H1 (cell line): ENCODE results near the gene TADA2B. TPM values are rescaled to one million over a fixed set of nuclear protein-coding genes. Genes with fewer than 3 reads are reported as not detected.

ENCODE experiments used
- ATF2 ChIP-seq: IDR thresholded peaks from 2 replicates; pipeline ENCODE4 v1.6.1; 2012; ENCODE audit warnings: low read length, inconsistent platforms
- BRCA1 ChIP-seq: IDR thresholded peaks from 2 replicates; pipeline ENCODE4 v1.6.1; 2012; ENCODE audit warnings: low read depth, low read length, improper control_type of control experiment
- CBX5 ChIP-seq: fragments of 300-800, 300-1000 bp; sonication (generic); IDR thresholded peaks from 2 replicates; pipeline ENCODE4 v1.7.1; 2016; ENCODE audit warnings: antibody characterized with exemption, low read length, low read depth
- CHD7 ChIP-seq: fragments of 300-600 bp; sonication (generic); IDR thresholded peaks from 2 replicates; pipeline ENCODE4 v1.7.1; 2012; ENCODE audit warnings: low read length, moderate library complexity, mild to moderate bottlenecking, inconsistent platforms; ENCODE audit not compliant: insufficient replicate concordance
- RNF2 ChIP-seq: fragments of 200-900, 300-1000 bp; sonication (generic); IDR thresholded peaks from 2 replicates; pipeline ENCODE4 v1.7.1; 2016; ENCODE audit warnings: borderline replicate concordance, low read depth, mild to moderate bottlenecking, antibody characterized with exemption, low read length; ENCODE audit not compliant: poor library complexity, severe bottlenecking; ENCODE audit errors: missing control alignments
- SIRT6 ChIP-seq: IDR thresholded peaks from one replicate; pipeline ENCODE4 v1.7.1; 2012; ENCODE audit warnings: low read length, inconsistent platforms
- SRF ChIP-seq: IDR thresholded peaks from 2 replicates; pipeline ENCODE4 v1.6.1; 2011; ENCODE audit warnings: mild to moderate bottlenecking, low read depth, low read length, moderate library complexity
- polyA plus RNA-seq, 7 experiments: library from polyadenylated mRNA; depleted of rRNA in 3 of 7; stranded (reverse) in 5 of 7; unstranded in 2 of 7; fragments of >200 nt in 5 of 7; fragments of 200-250 nt in 2 of 7; gene quantifications; 1 replicate in 5 of 7; 2 replicates in 1 of 7; 4 replicates in 1 of 7; pipeline versions ENCODE4 v1.2.1 to v1.2.3, GENCODE V29; 2011 to 2013; ENCODE audit warnings: missing spikeins in 2 of 7, mixed read lengths in 2 of 7
- total RNA-seq: library from RNA; stranded (reverse); fragmentation: NEBNext Ultra II Directional; extraction: Animal tissue kit (Norgen Biotek cat#: 25700); gene quantifications from 2 replicates; pipeline ENCODE4 v1.2.1, GENCODE V29; 2021

Gene TADA2B
- total and polyA plus RNA-seq, 2 of the 8 experiments (the other 6 are each of a cell fraction or from before 2014, with no cell fraction given), result 5.7 to 12.1 TPM

- TF ChIP-seq SRF, result no peak
- no peak for TF ChIP-seq ATF2
- no peak for TF ChIP-seq CBX5
- TF ChIP-seq RNF2, result no peak
- TF ChIP-seq SIRT6, result no peak
- no peak for TF ChIP-seq CHD7
- no peak for TF ChIP-seq BRCA1
Observed at GRCh38 chr4:7052923-7053715, 9.9 kb downstream of the TADA2B start (continued).
